HG03520 (cell line): ENCODE measurements around the gene HELQ.
"Not testable (repeated sequence)": the region's sequence is repeated elsewhere in the genome, so short reads cannot be mapped to it uniquely, and the experiment has no call there.

Source experiments
- ATAC-seq: cut with Tn5 transposase; IDR thresholded peaks from one replicate; pipeline ENCODE4 v1.9.1; 2021; ENCODE audit warnings: mild to moderate bottlenecking, moderate library complexity; ENCODE audit not compliant: unreplicated experiment

HELQ gene, protein sequence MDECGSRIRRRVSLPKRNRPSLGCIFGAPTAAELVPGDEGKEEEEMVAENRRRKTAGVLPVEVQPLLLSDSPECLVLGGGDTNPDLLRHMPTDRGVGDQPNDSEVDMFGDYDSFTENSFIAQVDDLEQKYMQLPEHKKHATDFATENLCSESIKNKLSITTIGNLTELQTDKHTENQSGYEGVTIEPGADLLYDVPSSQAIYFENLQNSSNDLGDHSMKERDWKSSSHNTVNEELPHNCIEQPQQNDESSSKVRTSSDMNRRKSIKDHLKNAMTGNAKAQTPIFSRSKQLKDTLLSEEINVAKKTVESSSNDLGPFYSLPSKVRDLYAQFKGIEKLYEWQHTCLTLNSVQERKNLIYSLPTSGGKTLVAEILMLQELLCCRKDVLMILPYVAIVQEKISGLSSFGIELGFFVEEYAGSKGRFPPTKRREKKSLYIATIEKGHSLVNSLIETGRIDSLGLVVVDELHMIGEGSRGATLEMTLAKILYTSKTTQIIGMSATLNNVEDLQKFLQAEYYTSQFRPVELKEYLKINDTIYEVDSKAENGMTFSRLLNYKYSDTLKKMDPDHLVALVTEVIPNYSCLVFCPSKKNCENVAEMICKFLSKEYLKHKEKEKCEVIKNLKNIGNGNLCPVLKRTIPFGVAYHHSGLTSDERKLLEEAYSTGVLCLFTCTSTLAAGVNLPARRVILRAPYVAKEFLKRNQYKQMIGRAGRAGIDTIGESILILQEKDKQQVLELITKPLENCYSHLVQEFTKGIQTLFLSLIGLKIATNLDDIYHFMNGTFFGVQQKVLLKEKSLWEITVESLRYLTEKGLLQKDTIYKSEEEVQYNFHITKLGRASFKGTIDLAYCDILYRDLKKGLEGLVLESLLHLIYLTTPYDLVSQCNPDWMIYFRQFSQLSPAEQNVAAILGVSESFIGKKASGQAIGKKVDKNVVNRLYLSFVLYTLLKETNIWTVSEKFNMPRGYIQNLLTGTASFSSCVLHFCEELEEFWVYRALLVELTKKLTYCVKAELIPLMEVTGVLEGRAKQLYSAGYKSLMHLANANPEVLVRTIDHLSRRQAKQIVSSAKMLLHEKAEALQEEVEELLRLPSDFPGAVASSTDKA

DNA sequence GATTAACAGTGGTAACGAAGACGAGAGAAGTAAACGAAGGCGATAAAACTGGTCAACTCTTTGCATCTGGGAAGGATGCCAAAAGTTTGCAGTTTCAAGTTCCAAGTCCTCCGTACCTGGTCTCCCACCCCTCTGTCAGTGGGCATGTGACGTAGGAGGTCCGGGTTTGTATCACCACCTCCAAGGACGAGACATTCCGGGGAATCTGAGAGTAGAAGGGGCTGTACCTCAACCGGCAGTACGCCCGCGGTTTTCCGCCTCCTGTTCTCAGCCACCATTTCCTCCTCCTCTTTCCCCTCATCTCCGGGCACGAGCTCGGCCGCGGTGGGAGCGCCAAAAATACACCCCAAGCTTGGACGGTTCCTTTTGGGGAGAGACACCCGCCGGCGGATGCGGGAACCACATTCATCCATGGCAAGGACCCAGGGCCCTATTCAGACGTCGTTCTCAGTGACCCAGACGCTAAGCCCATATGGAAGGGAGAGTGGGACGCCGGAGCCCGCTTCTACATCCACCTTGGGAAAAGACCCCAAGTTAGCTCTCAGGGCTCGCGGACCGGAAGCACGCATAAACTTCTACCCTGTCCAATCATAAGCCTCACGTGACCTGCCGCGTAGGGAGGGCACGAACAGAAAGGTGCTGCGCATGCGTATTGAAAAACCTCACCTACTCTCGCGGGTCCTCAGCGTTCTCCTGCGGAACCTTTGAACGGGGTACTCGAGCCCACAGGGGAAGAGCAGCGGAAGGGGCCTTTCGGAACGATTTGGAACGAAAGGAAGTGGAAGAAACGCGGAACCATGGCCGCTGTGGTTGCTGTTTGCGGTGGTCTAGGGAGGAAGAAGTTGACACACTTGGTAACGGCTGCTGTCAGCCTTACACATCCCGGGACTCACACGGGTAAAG lies at the start of gene HELQ, which contains the start of gene MRPS18C:
Gene HELQ, minus strand, starts transcription at position 543 of the 903 bp plus-strand sequence. Its CDS starts 130 bp downstream, at position 413.
Gene MRPS18C, plus strand, starts transcription at position 778 of the 903 bp plus-strand sequence. Its CDS starts 20 bp downstream, at position 798.
- ATAC-seq: peak; percentile 95

DNA sequence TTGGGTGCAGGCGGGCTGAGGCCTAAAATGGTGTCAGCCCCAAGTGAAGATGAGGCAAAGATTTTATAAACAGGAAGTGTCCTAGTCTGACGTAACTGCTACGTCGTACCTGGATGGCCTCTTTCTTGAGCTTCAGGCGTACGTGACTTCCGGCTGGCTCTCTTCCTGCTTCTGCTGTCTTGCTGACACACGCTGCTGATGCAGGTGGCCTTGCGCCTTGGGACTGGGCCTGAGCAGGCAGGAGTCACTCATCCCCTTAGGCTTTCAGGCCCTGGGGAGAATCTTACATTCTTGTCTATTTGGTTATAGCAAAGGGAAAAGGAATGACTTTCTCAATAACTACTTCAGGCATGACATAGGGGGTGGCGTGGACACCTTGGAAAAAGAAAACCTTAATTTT lies 49.4 kb upstream of the HELQ start:
- no peak for ATAC-seq

DNA sequence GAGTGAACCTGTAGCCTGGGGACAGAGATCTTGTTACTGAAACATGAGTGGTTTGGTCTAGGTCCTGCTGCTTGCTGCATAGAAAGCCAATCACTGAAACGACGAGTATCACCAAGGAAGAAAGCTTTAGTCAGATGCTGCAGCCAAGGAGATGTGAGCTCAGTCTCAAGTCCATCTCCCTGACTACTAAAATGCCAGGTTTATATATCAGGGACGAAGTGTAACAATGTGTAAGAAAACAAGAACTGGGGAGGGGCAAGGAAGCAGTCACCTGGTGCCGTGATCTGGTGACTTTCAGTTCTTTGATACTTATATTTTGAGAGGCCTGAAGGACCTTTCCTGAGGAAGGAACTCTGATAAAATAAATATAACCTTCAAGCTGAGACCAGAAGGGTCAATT lies 48.9 kb upstream of the HELQ start:
- no peak for ATAC-seq

DNA sequence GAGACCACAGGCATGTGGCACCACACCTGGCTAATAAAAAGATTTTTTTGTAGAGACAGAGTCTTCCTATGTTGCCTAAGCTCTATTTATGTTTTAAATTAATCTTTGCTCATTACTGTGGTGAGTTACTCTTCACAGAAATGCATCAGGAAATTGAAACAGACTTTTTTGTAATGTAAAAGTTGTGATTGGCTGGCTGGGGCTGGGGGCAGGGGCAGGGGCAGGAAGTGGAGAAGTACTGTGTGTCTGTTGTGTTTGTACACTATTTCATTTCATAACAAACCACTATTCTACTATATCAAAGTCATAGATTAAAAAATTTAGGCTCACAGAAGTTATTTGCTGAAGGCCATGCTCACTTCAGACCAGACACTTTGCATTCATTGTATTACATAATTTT lies 48.4 kb upstream of the HELQ start:
- no peak for ATAC-seq

DNA sequence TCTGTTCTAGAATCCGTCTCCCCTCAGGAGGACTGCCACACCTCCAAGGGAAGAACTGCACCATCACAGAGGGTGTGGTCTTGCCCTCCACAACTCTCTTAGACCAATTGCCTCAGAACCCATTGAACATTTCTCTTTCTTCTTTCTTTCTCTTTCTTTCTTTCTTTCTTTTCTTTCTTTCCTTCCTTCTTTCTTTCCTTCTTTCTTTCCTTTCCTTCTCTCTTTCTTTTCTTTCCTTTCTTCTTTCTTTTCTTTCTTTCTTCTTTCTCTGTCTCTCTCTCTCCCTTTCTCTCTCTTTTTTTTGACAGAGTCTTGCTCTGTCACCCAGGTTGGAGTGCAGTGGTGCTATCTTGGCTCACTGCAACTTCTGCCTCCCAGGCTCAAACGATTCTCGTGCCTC lies 46.0 kb upstream of the HELQ start:
- not testable (repeated sequence) for ATAC-seq

DNA sequence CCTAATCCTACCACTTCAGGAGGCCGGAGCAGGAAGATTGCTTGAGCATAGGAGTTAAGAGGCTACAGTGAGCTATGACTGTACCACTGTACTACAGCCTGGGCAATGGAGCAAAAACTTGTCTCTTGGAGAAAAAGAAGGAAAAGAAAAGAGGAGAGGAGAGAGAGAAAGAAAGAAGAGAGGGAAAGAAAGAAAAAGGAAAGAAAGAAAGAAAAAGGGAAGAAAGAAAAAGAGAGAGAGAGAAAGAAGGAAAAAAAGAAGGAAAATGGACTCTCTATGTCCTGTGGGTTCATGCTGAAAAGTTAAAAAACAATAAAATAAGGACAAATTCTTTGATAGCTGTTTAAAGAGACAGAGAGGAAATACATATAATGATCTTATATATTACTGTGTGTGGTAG lies 42.6 kb upstream of the HELQ start:
- ATAC-seq: no peak

DNA sequence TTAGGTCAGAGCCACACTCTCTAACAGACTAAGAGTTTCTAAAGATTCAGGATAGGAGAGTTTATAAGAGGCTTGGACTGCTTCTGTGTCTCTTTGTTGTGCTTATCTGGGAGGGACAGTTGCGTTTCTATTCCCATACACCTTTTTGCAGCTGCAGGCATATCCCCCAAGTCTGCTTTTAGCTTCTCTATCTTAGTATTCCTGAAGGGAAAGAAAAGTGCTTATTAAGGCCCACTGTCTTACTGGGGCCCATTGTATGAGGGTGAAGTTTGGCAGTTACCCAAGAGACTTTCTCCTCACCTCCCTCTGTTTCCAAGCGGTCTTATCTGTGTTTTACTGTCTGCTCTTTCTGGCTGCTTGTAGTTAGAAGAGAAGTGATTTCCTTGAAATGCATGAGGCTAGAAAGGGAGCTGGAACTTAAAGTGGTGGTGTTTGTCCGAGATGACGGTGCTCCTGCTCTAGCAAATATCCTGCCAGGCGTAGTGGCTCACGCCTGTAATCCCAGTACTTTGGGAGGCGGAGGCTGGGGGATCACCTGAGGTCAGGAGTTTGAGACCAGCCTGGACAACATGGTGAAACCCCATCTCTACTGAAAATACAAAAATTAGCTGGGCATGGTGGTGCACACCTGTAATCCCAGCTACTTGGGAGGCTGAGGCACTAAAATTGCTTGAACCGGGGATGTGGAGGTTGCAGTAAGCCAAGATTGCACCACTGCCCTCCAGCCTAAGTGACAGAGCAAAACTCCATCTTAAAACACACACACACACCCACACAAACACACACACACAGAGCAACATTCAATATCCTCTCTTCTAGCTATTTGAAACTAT lies 40.7 kb upstream of the HELQ start:
- not testable (repeated sequence) for ATAC-seq

DNA sequence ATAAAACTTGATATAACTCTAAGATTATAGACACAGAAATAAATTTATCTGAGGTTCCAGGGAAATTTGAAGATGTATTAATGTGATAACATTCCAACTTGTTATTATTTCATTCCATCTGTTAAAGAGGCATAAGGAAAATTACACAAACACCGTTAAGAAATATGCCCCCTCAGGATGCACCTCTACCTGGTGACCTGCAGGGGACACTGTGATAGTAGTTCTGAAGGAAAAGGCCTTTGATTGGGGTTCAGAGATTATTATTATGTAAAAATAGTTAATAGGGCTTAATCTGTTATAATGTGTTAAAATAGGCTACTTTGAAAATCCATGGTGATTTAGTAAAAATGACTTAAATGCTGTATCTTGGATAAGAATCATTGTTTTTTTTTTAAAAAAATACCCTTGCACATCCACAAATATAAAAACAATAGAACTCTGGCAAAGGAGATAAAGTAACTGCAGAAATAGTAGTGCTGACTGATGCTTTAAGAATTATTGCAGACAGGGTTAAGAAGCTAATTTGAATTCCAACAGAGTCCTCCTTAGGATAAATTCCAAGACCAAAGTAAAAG lies 35.3 kb upstream of the HELQ start:
- ATAC-seq: no peak

DNA sequence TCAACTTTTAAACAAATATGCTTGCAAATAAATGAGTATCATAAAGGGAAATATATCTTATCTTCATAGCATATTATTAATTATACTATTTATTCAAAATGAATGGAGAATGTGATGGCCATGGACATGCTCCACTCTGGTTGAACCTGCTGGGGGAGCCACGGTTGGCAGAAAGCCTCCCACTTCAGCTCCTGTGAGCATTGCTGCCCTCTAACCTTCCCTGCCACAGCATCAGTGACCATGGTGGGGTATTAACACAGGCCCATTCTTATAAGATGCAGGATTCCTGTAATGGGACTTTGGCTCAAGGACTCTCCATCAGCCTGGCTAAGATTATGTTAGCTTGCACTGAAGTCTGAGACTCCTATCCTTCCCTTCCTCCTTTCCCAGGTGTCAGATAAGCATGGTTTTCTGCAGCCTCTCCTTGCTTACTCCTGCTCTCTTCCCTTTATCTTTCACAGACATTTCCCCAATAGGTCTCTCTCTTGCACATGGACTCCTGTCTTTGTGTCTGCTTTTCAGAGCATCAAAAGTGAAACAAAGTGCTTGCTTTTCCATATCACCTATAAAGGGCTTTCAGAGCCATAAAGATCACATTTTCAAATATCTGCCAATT lies 34.2 kb upstream of the HELQ start:
- no peak for ATAC-seq

DNA sequence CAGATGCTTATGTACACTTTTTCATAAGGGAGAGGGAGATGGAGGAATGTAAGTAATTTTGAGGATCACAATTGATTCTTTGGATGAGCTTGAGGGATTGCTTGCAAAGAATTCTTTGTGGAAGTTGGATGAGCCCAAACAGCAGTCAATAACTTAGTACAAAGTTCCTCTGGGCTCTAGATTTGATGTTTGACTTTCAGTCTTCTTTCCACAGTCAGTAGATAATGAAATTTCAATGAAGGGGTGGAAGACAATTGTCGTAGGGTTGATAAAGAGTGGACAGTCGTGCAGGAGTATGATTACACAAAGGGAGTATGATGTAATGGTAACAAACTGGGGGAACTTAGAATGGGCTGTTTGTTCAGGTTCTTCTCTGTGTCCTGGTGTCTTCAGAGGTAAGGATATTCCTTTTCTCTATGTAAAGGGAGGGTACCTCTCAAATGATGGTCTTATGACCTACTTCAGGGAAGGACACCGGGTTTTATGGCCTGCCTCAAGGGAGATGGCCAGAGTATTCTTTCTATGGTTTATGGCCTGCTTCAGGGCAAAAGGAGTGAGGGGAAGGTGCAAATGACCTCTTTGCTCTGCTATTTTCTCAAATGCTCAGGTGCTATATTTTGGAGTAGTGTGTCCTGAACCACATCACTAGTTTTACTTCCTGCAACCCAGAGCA lies 31.0 kb upstream of the HELQ start:
- no peak for ATAC-seq

DNA sequence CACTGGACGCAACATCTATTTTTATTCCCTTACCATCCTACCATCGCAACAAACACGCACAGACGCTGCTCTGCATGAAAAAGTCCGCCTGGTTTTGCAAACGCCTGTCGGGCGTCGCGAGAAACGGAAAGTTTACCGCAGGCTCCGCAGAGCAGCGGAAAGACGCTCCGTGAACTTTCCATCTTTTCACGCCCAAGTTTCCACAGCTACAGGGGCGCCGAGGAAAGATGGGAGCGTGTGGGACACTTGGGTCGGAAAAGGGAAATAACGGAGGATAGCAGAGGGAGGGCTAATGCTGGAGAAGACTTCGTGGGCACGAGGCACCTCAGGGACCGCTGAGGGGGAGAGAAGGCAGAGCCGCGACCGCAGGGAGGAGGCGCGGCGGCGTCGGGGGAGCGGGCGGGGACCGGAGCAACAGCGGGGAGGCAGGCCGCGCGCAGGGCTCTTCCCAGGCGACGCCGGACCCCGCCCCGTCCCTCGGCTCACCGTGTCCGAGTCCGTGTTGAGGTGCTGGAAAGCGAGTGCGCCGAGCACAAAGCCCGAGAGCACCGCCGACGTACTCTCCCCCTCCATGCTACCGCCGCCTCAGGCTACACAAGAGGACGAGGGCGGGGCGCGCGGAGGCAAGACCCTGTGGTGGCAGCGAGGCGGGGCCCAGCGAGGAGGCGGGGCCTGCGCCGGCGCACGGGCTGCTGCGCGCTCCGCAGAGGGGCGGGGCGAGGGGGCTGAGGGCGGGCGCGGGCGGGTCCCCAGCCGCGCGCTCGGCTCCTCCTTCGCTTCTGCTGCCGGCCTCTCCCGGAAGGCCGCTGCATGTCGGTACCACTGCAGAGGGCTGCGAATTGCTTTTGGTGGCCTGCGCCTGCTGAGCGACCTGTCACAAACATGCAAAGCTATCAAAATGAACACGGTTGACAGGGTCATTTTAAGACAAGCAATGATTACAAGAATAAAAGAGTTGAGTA lies 29.2 kb upstream of the HELQ start, which contains the start of gene ABRAXAS1:
Gene ABRAXAS1, minus strand, starts transcription at position 601 of the 962 bp plus-strand sequence. Its CDS starts 28 bp downstream, at position 573.
- ATAC-seq: peak; percentile 96

DNA sequence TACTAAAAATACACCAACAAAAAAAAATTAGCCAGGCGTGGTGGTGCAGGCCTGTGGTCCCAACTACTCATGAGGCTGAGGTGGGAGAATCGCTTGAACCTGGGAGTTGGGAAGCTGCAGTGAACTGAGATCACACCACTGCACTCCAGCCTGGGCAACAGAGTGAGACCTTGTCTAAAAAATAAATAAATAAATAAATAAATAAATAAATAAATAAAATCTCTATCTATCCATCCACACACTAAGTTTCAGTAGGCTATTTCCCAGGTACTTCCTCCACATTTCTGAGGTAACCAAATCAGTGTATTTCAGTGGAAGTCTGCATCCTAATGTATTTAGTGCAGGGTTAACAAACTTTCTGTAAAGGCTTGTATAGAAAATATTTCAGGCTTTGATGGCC lies 18.3 kb upstream of the HELQ start:
- ATAC-seq: no peak

DNA sequence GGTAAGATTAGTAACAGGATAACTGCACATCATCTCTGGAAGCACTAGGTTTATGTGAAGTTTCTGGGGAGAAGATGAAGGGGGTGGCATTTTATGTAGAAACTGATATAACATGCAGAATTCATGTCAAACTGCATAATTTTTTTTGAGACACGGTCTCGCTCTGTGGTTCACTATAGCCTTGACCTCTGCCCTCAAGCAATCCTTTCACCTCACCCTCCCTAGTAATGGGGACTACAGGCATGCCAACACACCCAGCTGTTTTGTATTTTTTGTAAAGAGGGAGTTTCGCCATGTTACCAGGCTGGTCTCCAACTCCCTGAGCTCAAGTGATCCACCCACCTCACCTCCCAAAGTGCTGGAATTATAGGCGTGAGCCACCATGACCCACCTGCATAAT lies 17.8 kb upstream of the HELQ start:
- no peak for ATAC-seq

DNA sequence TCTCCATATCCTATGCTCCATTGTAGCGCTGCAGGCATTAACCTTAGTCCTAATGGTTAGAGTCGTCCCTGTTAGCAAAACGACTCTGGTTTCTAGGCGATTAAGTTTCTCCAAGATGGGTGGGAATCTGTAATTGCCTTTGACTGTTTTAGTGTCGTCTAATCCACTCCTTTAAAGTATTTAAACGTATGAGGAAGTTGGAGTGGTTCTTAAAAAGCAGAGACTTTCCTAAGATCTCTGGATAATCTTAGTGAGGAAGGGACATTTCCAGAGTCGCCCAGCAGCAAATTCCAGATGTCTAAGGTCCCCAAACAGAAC lies 520 bp upstream of the HELQ start:
- ATAC-seq: no peak

DNA sequence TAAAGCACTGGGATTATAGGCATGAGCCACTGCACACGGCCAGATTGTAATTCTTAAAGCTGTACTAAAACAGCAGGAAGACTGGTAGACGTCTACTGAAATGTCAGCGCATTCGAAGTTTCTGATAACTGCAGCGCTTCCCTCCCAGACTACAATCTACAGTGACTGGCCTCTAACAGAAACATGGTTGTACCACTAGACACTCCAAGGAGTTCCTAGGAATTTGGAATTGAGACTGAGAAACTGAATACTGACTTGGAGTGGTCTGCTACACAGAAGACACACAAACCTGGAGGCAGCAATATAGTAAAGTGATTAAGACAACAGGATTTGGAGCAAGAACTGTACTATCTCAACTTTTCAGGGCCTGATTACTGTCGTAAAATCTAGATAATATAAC lies 937 bp downstream of the HELQ start:
- ATAC-seq: no peak

DNA sequence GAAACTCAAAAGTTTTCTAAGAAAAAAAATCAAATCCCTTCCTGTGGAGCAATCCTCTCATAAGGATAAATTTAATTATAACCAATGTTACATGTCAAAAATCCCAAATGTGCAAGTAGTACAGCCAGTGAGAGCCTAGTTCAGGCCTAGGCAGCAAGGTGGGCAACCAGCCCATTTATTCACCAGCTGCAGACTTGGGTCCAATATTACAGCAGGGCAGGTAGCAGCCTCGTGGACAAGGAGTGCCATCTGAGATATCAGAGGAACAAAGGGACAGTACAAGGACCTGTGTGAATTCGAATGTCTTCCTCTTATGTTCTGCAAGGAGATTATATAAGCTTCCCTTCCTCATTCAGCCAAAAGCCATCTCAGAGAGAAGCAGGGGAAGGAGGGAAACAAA lies 6.6 kb downstream of the HELQ start:
- ATAC-seq: no peak

DNA sequence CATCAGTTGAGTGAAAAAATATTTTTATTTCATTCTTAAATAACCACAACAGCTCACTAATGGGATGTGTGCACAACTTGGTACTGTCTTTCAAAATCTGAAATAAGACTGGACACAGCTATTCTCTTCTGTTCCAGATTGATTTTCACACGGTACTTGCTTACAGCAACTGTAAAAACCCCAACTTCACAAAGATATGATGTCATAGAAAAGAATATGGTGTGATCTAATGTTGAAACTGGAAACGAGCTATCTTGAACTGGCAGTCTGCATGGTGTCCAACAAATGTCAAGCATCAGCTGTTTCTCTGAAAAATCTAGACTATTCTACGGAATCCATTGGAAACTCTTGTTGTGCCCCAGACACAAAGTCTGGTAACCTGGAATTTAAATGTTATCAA lies 14.7 kb downstream of the HELQ start:
- peak; percentile 58 for ATAC-seq
